ENCODE results near the gene DIRAS2. TPM values are rescaled to one million over a fixed set of nuclear protein-coding genes. Genes with fewer than 3 reads are reported as not detected.

DIRAS2 gene
- total RNA-seq: 1 to 10 TPM in 2 of 4 donors, under 1 TPM in 2; 0.42 to 2.1 (median 0.74) TPM

- DNase-seq (ENCODE audit: low spot score in 2 of 2): peak in 1 of 2 donors; percentile 18
- no peak within 1 kb of the TSS for H3K4me3 ChIP-seq (ENCODE audit: low read depth, poor library complexity, severe bottlenecking)
- TF ChIP-seq POLR2A (IDR thresholded peaks at IDR 0.05): no peak
- TF ChIP-seq CTCF (IDR thresholded peaks at IDR 0.05): no peak
- 7 to 8% methylated on average over 34 to 42 of the region's 53 CpGs for WGBS, 2 donors
- intact Hi-C loops (cut with DNase I; ENCODE audit: low total_unique reads): no loop called here
Measured at GRCh38 chr9:90642570-90643539, at the start of gene DIRAS2. TSS of gene DIRAS2 (minus strand) at chr9:90642824. CDS start at chr9:90613827, 28,997 bp downstream.

GRCh38 chr9:90684736-90685135, 42.1 kb upstream of the DIRAS2 start:
- intact Hi-C loops (cut with DNase I; ENCODE audit: low total_unique reads): no loop called here
- WGBS, 2 donors: 49 to 56% methylated on average over 5 of the region's 5 CpGs
- DNase-seq (ENCODE audit: low spot score in 2 of 2): no peak
- no peak for TF ChIP-seq POLR2A (IDR thresholded peaks at IDR 0.05)
- TF ChIP-seq CTCF (IDR thresholded peaks at IDR 0.05): no peak
- no peak overlapping the region for H3K4me3 ChIP-seq (ENCODE audit: low read depth, poor library complexity, severe bottlenecking)

GRCh38 chr9:90684106-90684505, 41.5 kb upstream of the DIRAS2 start:
- no peak for DNase-seq (ENCODE audit: low spot score in 2 of 2)
- no peak overlapping the region for H3K4me3 ChIP-seq (ENCODE audit: low read depth, poor library complexity, severe bottlenecking)
- 83 to 87% methylated on average over 1 of the region's 1 CpG for WGBS, 2 donors
- TF ChIP-seq POLR2A (IDR thresholded peaks at IDR 0.05): no peak
- no peak for TF ChIP-seq CTCF (IDR thresholded peaks at IDR 0.05)
- intact Hi-C loops (cut with DNase I; ENCODE audit: low total_unique reads): no loop called here

GRCh38 chr9:90680534-90680933, 37.9 kb upstream of the DIRAS2 start:
- no peak overlapping the region for H3K4me3 ChIP-seq (ENCODE audit: low read depth, poor library complexity, severe bottlenecking)
- intact Hi-C loops (cut with DNase I; ENCODE audit: low total_unique reads): no loop called here
- DNase-seq (ENCODE audit: low spot score in 2 of 2): no peak
- WGBS, 2 donors: 79 to 88% methylated on average over 6 of the region's 6 CpGs
- TF ChIP-seq POLR2A (IDR thresholded peaks at IDR 0.05) (no peak), CTCF (IDR thresholded peaks at IDR 0.05) (no peak)

GRCh38 chr9:90665072-90665471, 22.4 kb upstream of the DIRAS2 start:
- no peak overlapping the region for H3K4me3 ChIP-seq (ENCODE audit: low read depth, poor library complexity, severe bottlenecking)
- intact Hi-C loops (cut with DNase I; ENCODE audit: low total_unique reads): no loop called here
- TF ChIP-seq POLR2A (IDR thresholded peaks at IDR 0.05): no peak
- no peak for TF ChIP-seq CTCF (IDR thresholded peaks at IDR 0.05)
- DNase-seq (ENCODE audit: low spot score in 2 of 2): no peak
- WGBS, 2 donors: 79 to 90% methylated on average over 4 of the region's 4 CpGs
